ENCODE measurements around the gene FAM177A1. TPM values are rescaled to one million over a fixed set of nuclear protein-coding genes. Genes with fewer than 3 reads are reported as not detected.

The FAM177A1 gene
- total and polyA plus RNA-seq, 9 of the 15 experiments (the other 6 are each of a cell fraction or from before 2014, with no cell fraction given), result 7.7 to 36.2 (median 29.9) TPM

DNA sequence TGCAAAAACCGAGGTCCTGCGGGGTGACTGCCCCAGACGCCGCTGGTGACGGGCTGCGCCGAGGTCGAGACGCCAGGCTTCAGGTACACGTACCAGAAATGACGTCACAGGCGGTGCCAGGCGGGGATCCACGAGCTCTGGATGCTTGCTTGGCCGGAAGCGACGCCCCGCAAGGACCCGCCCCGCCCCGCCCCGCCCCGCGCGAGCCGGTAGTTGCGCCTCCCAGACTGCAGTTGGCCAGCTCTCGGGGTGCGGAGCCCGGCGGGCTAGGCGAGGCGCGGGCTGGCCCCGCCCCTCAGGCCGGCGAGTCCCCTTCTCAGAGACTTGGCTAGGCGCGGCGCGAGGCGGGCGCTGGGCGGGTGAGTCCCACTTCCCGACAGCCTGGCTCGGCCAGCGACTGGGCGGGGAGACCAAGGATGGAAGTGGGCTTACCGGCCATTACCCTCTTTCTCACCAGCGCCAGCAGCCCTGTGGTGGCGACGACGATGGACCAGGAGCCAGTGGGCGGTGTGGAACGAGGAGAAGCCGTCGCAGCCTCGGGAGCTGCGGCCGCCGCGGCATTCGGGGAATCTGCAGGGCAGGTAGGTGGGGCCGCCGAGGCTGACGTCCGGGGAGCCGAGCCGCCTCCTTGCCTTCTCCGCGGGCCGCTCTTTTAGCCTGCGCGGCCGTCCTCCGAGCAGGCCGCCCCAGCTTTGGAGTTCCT is at the start of gene FAM177A1 (continued):
- TF ChIP-seq RBBP5 (IDR thresholded peaks at IDR 0.05; ENCODE audit: borderline replicate concordance, insufficient read depth, low read length, poor library complexity, severe bottlenecking) (peak; percentile 77), ESRRA (IDR thresholded peaks at IDR 0.05; ENCODE audit: borderline replicate concordance, low read depth) (peak; percentile 8; the same call in 1 of the 2 replicates), FOSL1 (tag; conservative IDR thresholded peaks at IDR 0.05) (peak; percentile 43; the same call in 1 of the 2 replicates), TRIM24 (IDR thresholded peaks at IDR 0.05) (no peak), PCBP1 (IDR thresholded peaks at IDR 0.05; ENCODE audit: low read depth, low read length, poor library complexity, severe bottlenecking) (no peak), NFIC (IDR thresholded peaks at IDR 0.05) (peak; percentile 26; the same call in 1 of the 2 replicates), NCOA1 (IDR thresholded peaks at IDR 0.05; ENCODE audit: low read depth) (no peak), ZFX (CRISPR knock-in tag; IDR thresholded peaks at IDR 0.05) (peak; percentile 84), PML (IDR thresholded peaks at IDR 0.05; ENCODE audit: low read length) (0 out of 2 replicates have a peak, but pooled peaks have one; percentile 35), ATF7 (IDR thresholded peaks at IDR 0.05) (peak; percentile 98), ETV1 (tag; conservative IDR thresholded peaks at IDR 0.05; ENCODE audit: low read depth) (0 out of 2 replicates have a peak, but pooled peaks have one; percentile 13), CREM (IDR thresholded peaks at IDR 0.05; ENCODE audit: low read depth) (peak; percentile 96), ZNF239 (CRISPR knock-in tag; IDR thresholded peaks at IDR 0.05) (no peak), YY1 (IDR thresholded peaks at IDR 0.05; ENCODE audit: borderline replicate concordance in 1 of 3, control insufficient read depth in 1 of 3, extremely low read depth in 1 of 3, insufficient read depth in 3 of 3, insufficient read length in 1 of 3, insufficient replicate concordance in 2 of 3, low read depth in 1 of 3, low read length in 2 of 3) (peak in 2 of 3 experiments; percentile 20 to 56), POLR2H (tag; IDR thresholded peaks at IDR 0.05; ENCODE audit: low read depth) (peak; percentile 65; the same call in 1 of the 2 replicates), RBFOX2 (IDR thresholded peaks at IDR 0.05; ENCODE audit: low read depth, low read length) (peak; percentile 90), FIP1L1 (IDR thresholded peaks at IDR 0.05; ENCODE audit: low read depth, low read length, poor library complexity, severe bottlenecking) (peak; percentile 28), ELF1 (tag; IDR thresholded peaks at IDR 0.05) (peak; percentile 69), PHF8 (IDR thresholded peaks at IDR 0.05; ENCODE audit: borderline replicate concordance, low read length) (peak; percentile 87; the same call in 1 of the 2 replicates)
- TF ChIP-seq, protein P1, sequence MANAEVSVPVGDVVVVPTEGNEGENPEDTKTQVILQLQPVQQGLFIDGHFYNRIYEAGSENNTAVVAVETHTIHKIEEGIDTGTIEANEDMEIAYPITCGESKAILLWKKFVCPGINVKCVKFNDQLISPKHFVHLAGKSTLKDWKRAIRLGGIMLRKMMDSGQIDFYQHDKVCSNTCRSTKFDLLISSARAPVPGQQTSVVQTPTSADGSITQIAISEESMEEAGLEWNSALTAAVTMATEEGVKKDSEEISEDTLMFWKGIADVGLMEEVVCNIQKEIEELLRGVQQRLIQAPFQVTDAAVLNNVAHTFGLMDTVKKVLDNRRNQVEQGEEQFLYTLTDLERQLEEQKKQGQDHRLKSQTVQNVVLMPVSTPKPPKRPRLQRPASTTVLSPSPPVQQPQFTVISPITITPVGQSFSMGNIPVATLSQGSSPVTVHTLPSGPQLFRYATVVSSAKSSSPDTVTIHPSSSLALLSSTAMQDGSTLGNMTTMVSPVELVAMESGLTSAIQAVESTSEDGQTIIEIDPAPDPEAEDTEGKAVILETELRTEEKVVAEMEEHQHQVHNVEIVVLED (CRISPR knock-in tag; IDR thresholded peaks at IDR 0.05), result peak; percentile 58
- TF ChIP-seq, protein P2, sequence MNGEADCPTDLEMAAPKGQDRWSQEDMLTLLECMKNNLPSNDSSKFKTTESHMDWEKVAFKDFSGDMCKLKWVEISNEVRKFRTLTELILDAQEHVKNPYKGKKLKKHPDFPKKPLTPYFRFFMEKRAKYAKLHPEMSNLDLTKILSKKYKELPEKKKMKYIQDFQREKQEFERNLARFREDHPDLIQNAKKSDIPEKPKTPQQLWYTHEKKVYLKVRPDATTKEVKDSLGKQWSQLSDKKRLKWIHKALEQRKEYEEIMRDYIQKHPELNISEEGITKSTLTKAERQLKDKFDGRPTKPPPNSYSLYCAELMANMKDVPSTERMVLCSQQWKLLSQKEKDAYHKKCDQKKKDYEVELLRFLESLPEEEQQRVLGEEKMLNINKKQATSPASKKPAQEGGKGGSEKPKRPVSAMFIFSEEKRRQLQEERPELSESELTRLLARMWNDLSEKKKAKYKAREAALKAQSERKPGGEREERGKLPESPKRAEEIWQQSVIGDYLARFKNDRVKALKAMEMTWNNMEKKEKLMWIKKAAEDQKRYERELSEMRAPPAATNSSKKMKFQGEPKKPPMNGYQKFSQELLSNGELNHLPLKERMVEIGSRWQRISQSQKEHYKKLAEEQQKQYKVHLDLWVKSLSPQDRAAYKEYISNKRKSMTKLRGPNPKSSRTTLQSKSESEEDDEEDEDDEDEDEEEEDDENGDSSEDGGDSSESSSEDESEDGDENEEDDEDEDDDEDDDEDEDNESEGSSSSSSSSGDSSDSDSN (IDR thresholded peaks at IDR 0.05; ENCODE audit: borderline replicate concordance in 1 of 2, low read depth in 2 of 2, low read length in 2 of 2), result peak; percentile 65 to 78; a peak in 2 of 4 replicates
- TF ChIP-seq, protein P3, sequence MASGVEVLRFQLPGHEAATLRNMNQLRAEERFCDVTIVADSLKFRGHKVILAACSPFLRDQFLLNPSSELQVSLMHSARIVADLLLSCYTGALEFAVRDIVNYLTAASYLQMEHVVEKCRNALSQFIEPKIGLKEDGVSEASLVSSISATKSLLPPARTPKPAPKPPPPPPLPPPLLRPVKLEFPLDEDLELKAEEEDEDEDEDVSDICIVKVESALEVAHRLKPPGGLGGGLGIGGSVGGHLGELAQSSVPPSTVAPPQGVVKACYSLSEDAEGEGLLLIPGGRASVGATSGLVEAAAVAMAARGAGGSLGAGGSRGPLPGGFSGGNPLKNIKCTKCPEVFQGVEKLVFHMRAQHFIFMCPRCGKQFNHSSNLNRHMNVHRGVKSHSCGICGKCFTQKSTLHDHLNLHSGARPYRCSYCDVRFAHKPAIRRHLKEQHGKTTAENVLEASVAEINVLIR (CRISPR knock-in tag; IDR thresholded peaks at IDR 0.05), result peak; percentile 84

Measured in K562 (cell line).